A673 (cell line): ENCODE measurements around the gene PGAM1. TPM values are rescaled to one million over a fixed set of nuclear protein-coding genes. Genes with fewer than 3 reads are reported as not detected.

Experiments used
- Bru-seq: library from RNA; stranded (reverse); fragments of 400-500 nt; gene quantifications from one replicate; lab custom pipeline; 2021; lab: Mats Ljungman, UMichigan
- BruChase-seq, 2 experiments: library from RNA; stranded (reverse); fragments of 400-500 nt; gene quantifications; one replicate each; lab custom pipeline; 2021; lab: Mats Ljungman, UMichigan
- BruUV-seq: library from RNA; stranded (reverse); fragments of 400-500 nt; replicated peaks from 2 replicates; lab custom pipeline; 2021; lab: Mats Ljungman, UMichigan
- CTCF ChIA-PET: fragments of 300-600 bp; sonication (Branson Sonifier 250); formaldehyde crosslinking; loops from one replicate; lab custom pipeline; 2022; ENCODE audit warnings: antibody characterized with exemption; lab: Charles Lee
- POLR2A ChIA-PET: fragments of 300-600 bp; sonication (Branson Sonifier 250); formaldehyde crosslinking; loops from one replicate; lab custom pipeline; 2022; ENCODE audit warnings: antibody characterized with exemption; ENCODE audit not compliant: low non-redundant PET; lab: Charles Lee
- DNase-seq: peaks from one replicate; pipeline ENCODE4 v3.0.0-alpha.2; 2015; ENCODE audit warnings: low spot score
- H3K27ac ChIP-seq: fragments of 200-600 bp; sonication (generic); 2 replicates; pipeline ENCODE4 v1.5.1; 2016; ENCODE audit warnings: mixed run types, low read depth, mild to moderate bottlenecking, mixed read lengths, antibody characterized with exemption, low read length; ENCODE audit not compliant: poor library complexity, severe bottlenecking
- H3K27me3 ChIP-seq: fragments of 200-600 bp; sonication (generic); replicated peaks from 2 replicates; pipeline ENCODE4 v1.6.1; 2017; ENCODE audit warnings: mixed run types, low read depth, mild to moderate bottlenecking, mixed read lengths, antibody characterized with exemption, low read length; ENCODE audit not compliant: insufficient read depth, poor library complexity
- H3K36me3 ChIP-seq: fragments of 200-600 bp; sonication (generic); 2 replicates; pipeline ENCODE4 v1.6.1; 2016; ENCODE audit warnings: mixed run types, mild to moderate bottlenecking, mixed read lengths, antibody characterized with exemption, low read length; ENCODE audit not compliant: insufficient read depth, poor library complexity, severe bottlenecking
- H3K4me1 ChIP-seq: fragments of 200-600 bp; sonication (generic); 2 replicates; pipeline ENCODE4 v1.6.1; 2017; ENCODE audit warnings: mixed run types, mild to moderate bottlenecking, mixed read lengths, antibody characterized with exemption, low read length; ENCODE audit not compliant: insufficient read depth, poor library complexity, severe bottlenecking
- H3K4me3 ChIP-seq: fragments of 200-600 bp; sonication (generic); 2 replicates; pipeline ENCODE4 v1.5.1; 2016; ENCODE audit warnings: low read depth, mixed run types, mild to moderate bottlenecking, mixed read lengths, low read length; ENCODE audit not compliant: poor library complexity, severe bottlenecking
- H3K9me3 ChIP-seq: fragments of 200-600 bp; sonication (generic); 2 replicates; pipeline ENCODE4 v1.6.1; 2016; ENCODE audit warnings: mixed run types, low read depth, mild to moderate bottlenecking, mixed read lengths, antibody characterized with exemption, low read length; ENCODE audit not compliant: poor library complexity, severe bottlenecking
- CTCF ChIP-seq: fragments of 300-800, 200-600 bp; sonication (generic); conservative IDR thresholded peaks from 2 replicates; pipeline ENCODE4 v1.5.1; 2017; ENCODE audit warnings: low read depth, mild to moderate bottlenecking, antibody characterized with exemption, low read length, moderate library complexity, mixed read lengths
- EZH2 ChIP-seq: fragments of 200-600 bp; sonication (generic); IDR thresholded peaks from 2 replicates; pipeline ENCODE4 v1.6.1; 2017; ENCODE audit warnings: borderline replicate concordance, low read depth, mild to moderate bottlenecking, mixed read lengths, antibody characterized with exemption, low read length; ENCODE audit not compliant: poor library complexity, severe bottlenecking
- intact Hi-C: fragments of 100-400 bp; cut with micrococcal nuclease; formaldehyde crosslinking; loops from one replicate; pipeline ENCODE4 v1.10.0; 2022; ENCODE audit not compliant: unreplicated experiment
- long read RNA-seq: library from polyadenylated mRNA; stranded (forward); transcript quantifications from one replicate; pipeline ENCODE4 v2.0.0, GENCODE V29; 2022
- total RNA-seq: library from RNA; stranded (reverse); gene quantifications from 2 replicates; pipeline ENCODE4 v1.2.3, GENCODE V29; 2021

PGAM1 gene
- 603 and 668 TPM in 2 replicates for total RNA-seq
- Bru-seq, nascent RNA, result percentile 97 among the genes with signal in this experiment
- BruChase-seq, experiment 1, labeled RNA remaining after a 2-hour chase, result percentile 93 among the genes with signal in this experiment
- percentile 98 among the genes with signal in this experiment for BruChase-seq, experiment 2, labeled RNA remaining after a 6-hour chase
- long read RNA-seq, transcript PGAM1-201 (4 exons, 1,830 nt), result major isoform, 1,389 of 1,490 reads
- long read RNA-seq, partial matches to known transcripts, result 95 of 1,490 reads
- long read RNA-seq, other reads (novel, unspliced or antisense), result 6 of 1,490 reads

GRCh38 chr10:97425964-97426775 lies at the start of gene PGAM1:
PGAM1 (plus strand) TSS chr10:97426191; CDS start chr10:97426308, 117 bp downstream.
- no TSS peak for BruUV-seq
- Histone ChIP-seq H3K4me1 (peaks cover 10% of the 10 kb centered on the region), H3K36me3 (peaks cover 40% of the 10 kb centered on the region), H3K27me3 (no peaks in the 10 kb centered on the region), H3K27ac (peak within 1 kb of the TSS; percentile 91), H3K4me3 (peak within 1 kb of the TSS; percentile 79), H3K9me3 (no peaks in the 10 kb centered on the region)
- DNase-seq, result peak; percentile 97
- ChIA-PET CTCF (no interaction called here), POLR2A (no interaction called here)
- intact Hi-C loops, result no loop called here
- TF ChIP-seq CTCF (peak; percentile 78), EZH2 (no peak)

GRCh38 chr10:97376413-97376812 lies 49.6 kb upstream of the PGAM1 start:
- ChIA-PET POLR2A (no interaction called here), CTCF (no interaction called here)
- H3K27me3 ChIP-seq, result no peaks in the 10 kb centered on the region
- no peak overlapping the region for H3K4me3 ChIP-seq
- no TSS peak for BruUV-seq
- no peaks in the 10 kb centered on the region for H3K9me3 ChIP-seq
- no peaks in the 10 kb centered on the region for H3K4me1 ChIP-seq
- DNase-seq, result no peak
- H3K36me3 ChIP-seq, result peaks cover 45% of the 10 kb centered on the region
- H3K27ac ChIP-seq, result no peak overlapping the region
- TF ChIP-seq CTCF (no peak), EZH2 (no peak)
- intact Hi-C loops, result no loop called here

- Histone ChIP-seq H3K27ac (no peak overlapping the region), H3K4me3 (no peak overlapping the region), H3K27me3 (no peaks in the 10 kb centered on the region), H3K36me3 (peaks cover 21% of the 10 kb centered on the region), H3K9me3 (no peaks in the 10 kb centered on the region), H3K4me1 (no peaks in the 10 kb centered on the region)
- DNase-seq, result no peak
- intact Hi-C loops, result no loop called here
- ChIA-PET POLR2A (no interaction called here), CTCF (interaction anchor here (0.6 kb wide), 1 partner anchor 22 kb away, joined by 3 read pairs; no protein-coding TSS in a partner anchor)
- TF ChIP-seq CTCF (no peak), EZH2 (no peak)
- no TSS peak for BruUV-seq
These were observed 46.8 kb upstream of the PGAM1 start for GRCh38 chr10:97378933-97379921.
